ENCODE data around the gene MXD4. TPM values are rescaled to one million over a fixed set of nuclear protein-coding genes. Genes with fewer than 3 reads are reported as not detected.

Gene MXD4
- total and polyA plus RNA-seq, 2 experiments from 2014 or later, result 6.9 to 19.9 TPM

DNA sequence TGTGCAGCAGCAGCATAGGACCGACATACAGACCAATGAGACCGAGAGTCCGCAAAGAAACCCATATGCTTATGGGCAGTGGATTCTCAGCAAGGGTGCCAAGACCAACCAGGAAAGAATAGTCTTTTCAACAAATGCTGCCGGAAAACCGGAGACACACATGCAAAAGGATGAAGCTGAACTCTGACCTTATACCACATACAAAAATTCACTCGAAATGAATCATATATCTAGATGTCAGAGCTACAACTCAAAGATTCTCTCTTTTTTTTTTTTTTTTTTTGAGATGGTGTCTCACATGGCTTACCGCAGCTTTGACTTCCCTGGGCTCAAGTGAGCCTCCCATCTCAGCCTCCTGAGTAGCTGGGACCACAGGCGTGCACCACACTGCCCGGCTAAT, 16.0 kb upstream of the MXD4 start:
- no peak overlapping the region for H3K4me2 ChIP-seq
- H3K9me3 Mint-ChIP-seq, result no peaks in the 10 kb centered on the region

More for the DNA sequence above, 16.0 kb upstream of the MXD4 start:
- Histone ChIP-seq H3K27me3 (ENCODE audit: insufficient read depth) (no peaks in the 10 kb centered on the region), H3K4me1 (ENCODE audit: insufficient read depth) (no peaks in the 10 kb centered on the region), H3K9me2 (ENCODE audit: insufficient read depth) (no peaks in the 10 kb centered on the region), H4K20me1 (replicated peaks; ENCODE audit: insufficient read depth) (no peaks in the 10 kb centered on the region), H3K4me3 (no peak overlapping the region), H3K36me3 (ENCODE audit: insufficient read depth) (no peaks in the 10 kb centered on the region), H3F3A (replicated peaks; ENCODE audit: low read depth) (no peaks in the 10 kb centered on the region), H3K79me2 (replicated peaks; ENCODE audit: insufficient read depth) (no peaks in the 10 kb centered on the region), H2AFZ (no peak overlapping the region), H3K27ac (ENCODE audit: low read depth) (no peak overlapping the region)
- Mint-ChIP-seq H3K27ac (no peak overlapping the region), H3K4me3 (no peak overlapping the region), H3K36me3 (ENCODE audit: low read depth) (no peaks in the 10 kb centered on the region), H3K4me1 (peaks cover 5% of the 10 kb centered on the region; the same call in 1 of the 3 replicates), H3K27me3 (ENCODE audit: insufficient read depth, low read depth, poor library complexity) (peaks cover 6% of the 10 kb centered on the region)
- DNase-seq (ENCODE audit: low spot score) (no peak), ATAC-seq (no peak)
- TF ChIP-seq STAT1 (IDR thresholded peaks at IDR 0.05; ENCODE audit: unreplicated experiment) (no peak), EZH2 (IDR thresholded peaks at IDR 0.05; ENCODE audit: low read depth, unreplicated experiment) (no peak), POLR2AphosphoS5 (IDR thresholded peaks at IDR 0.05; ENCODE audit: low read depth) (no peak), ZNF114 (CRISPR knock-in tag; IDR thresholded peaks at IDR 0.05) (no peak), CREB1 (CRISPR knock-in tag; IDR thresholded peaks at IDR 0.05; ENCODE audit: low read depth) (no peak), ZNF331 (CRISPR knock-in tag; IDR thresholded peaks at IDR 0.05; ENCODE audit: low read depth) (no peak), EZH2phosphoT487 (IDR thresholded peaks at IDR 0.05; ENCODE audit: unreplicated experiment) (no peak)
- TF ChIP-seq, protein P1, sequence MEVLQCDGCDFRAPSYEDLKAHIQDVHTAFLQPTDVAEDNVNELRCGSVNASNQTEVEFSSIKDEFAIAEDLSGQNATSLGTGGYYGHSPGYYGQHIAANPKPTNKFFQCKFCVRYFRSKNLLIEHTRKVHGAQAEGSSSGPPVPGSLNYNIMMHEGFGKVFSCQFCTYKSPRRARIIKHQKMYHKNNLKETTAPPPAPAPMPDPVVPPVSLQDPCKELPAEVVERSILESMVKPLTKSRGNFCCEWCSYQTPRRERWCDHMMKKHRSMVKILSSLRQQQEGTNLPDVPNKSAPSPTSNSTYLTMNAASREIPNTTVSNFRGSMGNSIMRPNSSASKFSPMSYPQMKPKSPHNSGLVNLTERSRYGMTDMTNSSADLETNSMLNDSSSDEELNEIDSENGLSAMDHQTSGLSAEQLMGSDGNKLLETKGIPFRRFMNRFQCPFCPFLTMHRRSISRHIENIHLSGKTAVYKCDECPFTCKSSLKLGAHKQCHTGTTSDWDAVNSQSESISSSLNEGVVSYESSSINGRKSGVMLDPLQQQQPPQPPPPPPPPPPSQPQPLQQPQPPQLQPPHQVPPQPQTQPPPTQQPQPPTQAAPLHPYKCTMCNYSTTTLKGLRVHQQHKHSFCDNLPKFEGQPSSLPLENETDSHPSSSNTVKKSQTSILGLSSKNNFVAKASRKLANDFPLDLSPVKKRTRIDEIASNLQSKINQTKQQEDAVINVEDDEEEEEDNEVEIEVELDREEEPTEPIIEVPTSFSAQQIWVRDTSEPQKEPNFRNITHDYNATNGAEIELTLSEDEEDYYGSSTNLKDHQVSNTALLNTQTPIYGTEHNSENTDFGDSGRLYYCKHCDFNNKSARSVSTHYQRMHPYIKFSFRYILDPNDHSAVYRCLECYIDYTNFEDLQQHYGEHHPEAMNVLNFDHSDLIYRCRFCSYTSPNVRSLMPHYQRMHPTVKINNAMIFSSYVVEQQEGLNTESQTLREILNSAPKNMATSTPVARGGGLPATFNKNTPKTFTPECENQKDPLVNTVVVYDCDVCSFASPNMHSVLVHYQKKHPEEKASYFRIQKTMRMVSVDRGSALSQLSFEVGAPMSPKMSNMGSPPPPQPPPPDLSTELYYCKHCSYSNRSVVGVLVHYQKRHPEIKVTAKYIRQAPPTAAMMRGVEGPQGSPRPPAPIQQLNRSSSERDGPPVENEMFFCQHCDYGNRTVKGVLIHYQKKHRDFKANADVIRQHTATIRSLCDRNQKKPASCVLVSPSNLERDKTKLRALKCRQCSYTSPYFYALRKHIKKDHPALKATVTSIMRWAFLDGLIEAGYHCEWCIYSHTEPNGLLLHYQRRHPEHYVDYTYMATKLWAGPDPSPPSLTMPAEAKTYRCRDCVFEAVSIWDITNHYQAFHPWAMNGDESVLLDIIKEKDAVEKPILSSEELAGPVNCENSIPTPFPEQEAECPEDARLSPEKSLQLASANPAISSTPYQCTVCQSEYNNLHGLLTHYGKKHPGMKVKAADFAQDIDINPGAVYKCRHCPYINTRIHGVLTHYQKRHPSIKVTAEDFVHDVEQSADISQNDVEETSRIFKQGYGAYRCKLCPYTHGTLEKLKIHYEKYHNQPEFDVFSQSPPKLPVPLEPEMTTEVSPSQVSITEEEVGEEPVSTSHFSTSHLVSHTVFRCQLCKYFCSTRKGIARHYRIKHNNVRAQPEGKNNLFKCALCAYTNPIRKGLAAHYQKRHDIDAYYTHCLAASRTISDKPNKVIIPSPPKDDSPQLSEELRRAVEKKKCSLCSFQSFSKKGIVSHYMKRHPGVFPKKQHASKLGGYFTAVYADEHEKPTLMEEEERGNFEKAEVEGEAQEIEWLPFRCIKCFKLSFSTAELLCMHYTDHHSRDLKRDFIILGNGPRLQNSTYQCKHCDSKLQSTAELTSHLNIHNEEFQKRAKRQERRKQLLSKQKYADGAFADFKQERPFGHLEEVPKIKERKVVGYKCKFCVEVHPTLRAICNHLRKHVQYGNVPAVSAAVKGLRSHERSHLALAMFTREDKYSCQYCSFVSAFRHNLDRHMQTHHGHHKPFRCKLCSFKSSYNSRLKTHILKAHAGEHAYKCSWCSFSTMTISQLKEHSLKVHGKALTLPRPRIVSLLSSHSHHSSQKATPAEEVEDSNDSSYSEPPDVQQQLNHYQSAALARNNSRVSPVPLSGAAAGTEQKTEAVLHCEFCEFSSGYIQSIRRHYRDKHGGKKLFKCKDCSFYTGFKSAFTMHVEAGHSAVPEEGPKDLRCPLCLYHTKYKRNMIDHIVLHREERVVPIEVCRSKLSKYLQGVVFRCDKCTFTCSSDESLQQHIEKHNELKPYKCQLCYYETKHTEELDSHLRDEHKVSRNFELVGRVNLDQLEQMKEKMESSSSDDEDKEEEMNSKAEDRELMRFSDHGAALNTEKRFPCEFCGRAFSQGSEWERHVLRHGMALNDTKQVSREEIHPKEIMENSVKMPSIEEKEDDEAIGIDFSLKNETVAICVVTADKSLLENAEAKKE (CRISPR knock-in tag; IDR thresholded peaks at IDR 0.05), result no peak
- TF ChIP-seq, protein P2, sequence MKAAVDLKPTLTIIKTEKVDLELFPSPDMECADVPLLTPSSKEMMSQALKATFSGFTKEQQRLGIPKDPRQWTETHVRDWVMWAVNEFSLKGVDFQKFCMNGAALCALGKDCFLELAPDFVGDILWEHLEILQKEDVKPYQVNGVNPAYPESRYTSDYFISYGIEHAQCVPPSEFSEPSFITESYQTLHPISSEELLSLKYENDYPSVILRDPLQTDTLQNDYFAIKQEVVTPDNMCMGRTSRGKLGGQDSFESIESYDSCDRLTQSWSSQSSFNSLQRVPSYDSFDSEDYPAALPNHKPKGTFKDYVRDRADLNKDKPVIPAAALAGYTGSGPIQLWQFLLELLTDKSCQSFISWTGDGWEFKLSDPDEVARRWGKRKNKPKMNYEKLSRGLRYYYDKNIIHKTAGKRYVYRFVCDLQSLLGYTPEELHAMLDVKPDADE (IDR thresholded peaks at IDR 0.05), result no peak
- TF ChIP-seq, protein P3, sequence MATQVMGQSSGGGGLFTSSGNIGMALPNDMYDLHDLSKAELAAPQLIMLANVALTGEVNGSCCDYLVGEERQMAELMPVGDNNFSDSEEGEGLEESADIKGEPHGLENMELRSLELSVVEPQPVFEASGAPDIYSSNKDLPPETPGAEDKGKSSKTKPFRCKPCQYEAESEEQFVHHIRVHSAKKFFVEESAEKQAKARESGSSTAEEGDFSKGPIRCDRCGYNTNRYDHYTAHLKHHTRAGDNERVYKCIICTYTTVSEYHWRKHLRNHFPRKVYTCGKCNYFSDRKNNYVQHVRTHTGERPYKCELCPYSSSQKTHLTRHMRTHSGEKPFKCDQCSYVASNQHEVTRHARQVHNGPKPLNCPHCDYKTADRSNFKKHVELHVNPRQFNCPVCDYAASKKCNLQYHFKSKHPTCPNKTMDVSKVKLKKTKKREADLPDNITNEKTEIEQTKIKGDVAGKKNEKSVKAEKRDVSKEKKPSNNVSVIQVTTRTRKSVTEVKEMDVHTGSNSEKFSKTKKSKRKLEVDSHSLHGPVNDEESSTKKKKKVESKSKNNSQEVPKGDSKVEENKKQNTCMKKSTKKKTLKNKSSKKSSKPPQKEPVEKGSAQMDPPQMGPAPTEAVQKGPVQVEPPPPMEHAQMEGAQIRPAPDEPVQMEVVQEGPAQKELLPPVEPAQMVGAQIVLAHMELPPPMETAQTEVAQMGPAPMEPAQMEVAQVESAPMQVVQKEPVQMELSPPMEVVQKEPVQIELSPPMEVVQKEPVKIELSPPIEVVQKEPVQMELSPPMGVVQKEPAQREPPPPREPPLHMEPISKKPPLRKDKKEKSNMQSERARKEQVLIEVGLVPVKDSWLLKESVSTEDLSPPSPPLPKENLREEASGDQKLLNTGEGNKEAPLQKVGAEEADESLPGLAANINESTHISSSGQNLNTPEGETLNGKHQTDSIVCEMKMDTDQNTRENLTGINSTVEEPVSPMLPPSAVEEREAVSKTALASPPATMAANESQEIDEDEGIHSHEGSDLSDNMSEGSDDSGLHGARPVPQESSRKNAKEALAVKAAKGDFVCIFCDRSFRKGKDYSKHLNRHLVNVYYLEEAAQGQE (IDR thresholded peaks at IDR 0.05; ENCODE audit: unreplicated experiment), result no peak
